Adipocyte (in vitro differentiated cells): Measurements from ENCODE around the gene SMG6.
A peak's percentile ranks its signal among the peaks of the same experiment; 100 is the strongest.

ENCODE experiments used
- DNase-seq: peaks from one replicate; pipeline ENCODE4 v3.0.0-alpha.2; 2015; ENCODE audit warnings: low read depth
- H3K27me3 ChIP-seq: replicated peaks from 2 replicates; pipeline ENCODE4 v1.7.0; 2013; ENCODE audit warnings: mild to moderate bottlenecking, low read length, moderate library complexity; ENCODE audit not compliant: control insufficient read depth, insufficient read depth
- H3K36me3 ChIP-seq: 2 replicates; pipeline ENCODE4 v1.7.0; 2013; ENCODE audit warnings: low read length, mild to moderate bottlenecking, moderate library complexity; ENCODE audit not compliant: control insufficient read depth, insufficient read depth, severe bottlenecking
- H3K4me1 ChIP-seq: 2 replicates; pipeline ENCODE4 v1.7.0; 2013; ENCODE audit warnings: mild to moderate bottlenecking, low read length, moderate library complexity; ENCODE audit not compliant: control insufficient read depth, insufficient read depth
- H3K4me3 ChIP-seq: 2 replicates; pipeline ENCODE4 v1.7.0; 2013; ENCODE audit warnings: mild to moderate bottlenecking, low read length, moderate library complexity
- H3K9ac ChIP-seq: 2 replicates; pipeline ENCODE4 v1.7.0; 2013; ENCODE audit warnings: mild to moderate bottlenecking, low read length, moderate library complexity
- H3K9me3 ChIP-seq: 2 replicates; pipeline ENCODE4 v1.7.0; 2013; ENCODE audit warnings: mild to moderate bottlenecking, low read length, moderate library complexity; ENCODE audit not compliant: control insufficient read depth

Gene SMG6

GRCh38 chr17:2125013-2125535 is 178.5 kb downstream of the SMG6 start:
- H3K36me3 ChIP-seq, result peaks cover 11% of the 10 kb centered on the region
- no peak overlapping the region for H3K9ac ChIP-seq
- H3K9me3 ChIP-seq, result no peaks in the 10 kb centered on the region
- H3K27me3 ChIP-seq, result no peaks in the 10 kb centered on the region
- peaks cover 41% of the 10 kb centered on the region for H3K4me1 ChIP-seq
- H3K4me3 ChIP-seq, result no peak overlapping the region
- no peak for DNase-seq

- peaks cover 11% of the 10 kb centered on the region for H3K36me3 ChIP-seq
- no peaks in the 10 kb centered on the region for H3K27me3 ChIP-seq
- DNase-seq, result no peak
- H3K9ac ChIP-seq, result peak overlapping the region; percentile 58
- H3K4me3 ChIP-seq, result no peak overlapping the region
- no peaks in the 10 kb centered on the region for H3K9me3 ChIP-seq
- peaks cover 41% of the 10 kb centered on the region for H3K4me1 ChIP-seq
These were observed 179.2 kb downstream of the SMG6 start for GRCh38 chr17:2124391-2124790.

- peaks cover 11% of the 10 kb centered on the region for H3K36me3 ChIP-seq
- H3K4me1 ChIP-seq, result peaks cover 41% of the 10 kb centered on the region
- peak overlapping the region; percentile 55 for H3K4me3 ChIP-seq
- DNase-seq, result peak; percentile 42
- H3K9ac ChIP-seq, result peak overlapping the region; percentile 58
- H3K9me3 ChIP-seq, result no peaks in the 10 kb centered on the region
- H3K27me3 ChIP-seq, result no peaks in the 10 kb centered on the region
These were observed 180.0 kb downstream of the SMG6 start for GRCh38 chr17:2123375-2124251.

GRCh38 chr17:2122641-2123302 is 180.8 kb downstream of the SMG6 start:
- Histone ChIP-seq H3K27me3 (no peaks in the 10 kb centered on the region), H3K36me3 (peaks cover 8% of the 10 kb centered on the region), H3K9me3 (no peaks in the 10 kb centered on the region), H3K4me3 (peak overlapping the region; percentile 55), H3K9ac (peak overlapping the region; percentile 58), H3K4me1 (peaks cover 41% of the 10 kb centered on the region)
- DNase-seq, result peak; percentile 31

GRCh38 chr17:2120586-2121335 is 182.8 kb downstream of the SMG6 start:
- H3K4me1 ChIP-seq, result peaks cover 41% of the 10 kb centered on the region
- H3K9me3 ChIP-seq, result no peaks in the 10 kb centered on the region
- DNase-seq, result peak; percentile 85
- no peaks in the 10 kb centered on the region for H3K27me3 ChIP-seq
- no peaks in the 10 kb centered on the region for H3K36me3 ChIP-seq
- H3K9ac ChIP-seq, result no peak overlapping the region
- no peak overlapping the region for H3K4me3 ChIP-seq

GRCh38 chr17:2113279-2113622 is 190.3 kb downstream of the SMG6 start:
- Histone ChIP-seq H3K9me3 (no peaks in the 10 kb centered on the region), H3K27me3 (no peaks in the 10 kb centered on the region), H3K4me3 (no peak overlapping the region), H3K9ac (no peak overlapping the region), H3K4me1 (no peaks in the 10 kb centered on the region), H3K36me3 (no peaks in the 10 kb centered on the region)
- DNase-seq, result no peak

- H3K36me3 ChIP-seq, result no peaks in the 10 kb centered on the region
- peak; percentile 32 for DNase-seq
- no peaks in the 10 kb centered on the region for H3K4me1 ChIP-seq
- H3K4me3 ChIP-seq, result no peak overlapping the region
- H3K9me3 ChIP-seq, result no peaks in the 10 kb centered on the region
- H3K9ac ChIP-seq, result no peak overlapping the region
- H3K27me3 ChIP-seq, result no peaks in the 10 kb centered on the region
These were observed 191.9 kb downstream of the SMG6 start for GRCh38 chr17:2111691-2112090.

GRCh38 chr17:2110436-2110835 is 193.1 kb downstream of the SMG6 start:
- DNase-seq, result no peak
- H3K9me3 ChIP-seq, result no peaks in the 10 kb centered on the region
- no peak overlapping the region for H3K4me3 ChIP-seq
- peaks cover 6% of the 10 kb centered on the region for H3K4me1 ChIP-seq
- no peak overlapping the region for H3K9ac ChIP-seq
- no peaks in the 10 kb centered on the region for H3K27me3 ChIP-seq
- no peaks in the 10 kb centered on the region for H3K36me3 ChIP-seq

- no peaks in the 10 kb centered on the region for H3K9me3 ChIP-seq
- no peaks in the 10 kb centered on the region for H3K27me3 ChIP-seq
- DNase-seq, result no peak
- no peak overlapping the region for H3K4me3 ChIP-seq
- no peaks in the 10 kb centered on the region for H3K36me3 ChIP-seq
- no peak overlapping the region for H3K9ac ChIP-seq
- H3K4me1 ChIP-seq, result peaks cover 6% of the 10 kb centered on the region
These were observed 195.4 kb downstream of the SMG6 start for GRCh38 chr17:2108170-2108569.

- H3K9me3 ChIP-seq, result no peaks in the 10 kb centered on the region
- no peaks in the 10 kb centered on the region for H3K27me3 ChIP-seq
- H3K9ac ChIP-seq, result no peak overlapping the region
- no peak overlapping the region for H3K4me3 ChIP-seq
- H3K4me1 ChIP-seq, result peaks cover 6% of the 10 kb centered on the region
- H3K36me3 ChIP-seq, result no peaks in the 10 kb centered on the region
- DNase-seq, result no peak
These were observed 196.1 kb downstream of the SMG6 start for GRCh38 chr17:2107506-2107905.

- Histone ChIP-seq H3K4me3 (no peak overlapping the region), H3K4me1 (peaks cover 6% of the 10 kb centered on the region), H3K27me3 (no peaks in the 10 kb centered on the region), H3K9ac (no peak overlapping the region), H3K9me3 (no peaks in the 10 kb centered on the region), H3K36me3 (no peaks in the 10 kb centered on the region)
- DNase-seq, result no peak
These were observed 196.5 kb downstream of the SMG6 start for GRCh38 chr17:2107050-2107449.
